B cell (primary cell): ENCODE measurements around the gene ODF2. TPM values are rescaled to one million over a fixed set of nuclear protein-coding genes. Genes with fewer than 3 reads are reported as not detected.

ENCODE experiments used
- ATAC-seq: fragments of 200-7000 bp; cut with Tn5 transposase; one replicate; pipeline ENCODE4 v1.10.0; 2021; ENCODE audit warnings: low read depth, mild to moderate bottlenecking, moderate number of reproducible peaks, moderate library complexity
- CTCF ChIA-PET: fragments of 350-600 bp; sonication (Branson Sonifier 250); formaldehyde crosslinking; loops from one replicate; lab custom pipeline; 2021; ENCODE audit warnings: antibody characterized with exemption, inconsistent platforms; lab: Charles Lee
- POLR2A ChIA-PET: fragments of 350-600 bp; sonication (Branson Sonifier 250); formaldehyde crosslinking; loops from one replicate; lab custom pipeline; 2021; ENCODE audit warnings: antibody characterized with exemption; lab: Charles Lee
- DNase-seq: peaks from one replicate; pipeline ENCODE4 v3.0.0; 2013
- H2AFZ ChIP-seq: 2 replicates; pipeline ENCODE4 v1.6.1; 2012; ENCODE audit warnings: mild to moderate bottlenecking, low read depth, low read length; ENCODE audit not compliant: insufficient read depth, poor library complexity, severe bottlenecking
- H3K27ac ChIP-seq, 2 donors: 1 replicate in 1 of 2; 2 replicates in 1 of 2; pipeline ENCODE4 v1.5.1; 2012 to 2013; ENCODE audit warnings: low read length in 2 of 2, mild to moderate bottlenecking in 2 of 2, moderate library complexity in 1 of 2
- H3K27me3 ChIP-seq, 4 experiments: fragments of 200-600 bp in 1 of 4; sonication (generic) in 1 of 4; replicated peaks in 1 of 4; 1 replicate in 2 of 4; 2 replicates in 2 of 4; pipeline versions ENCODE4 v1.6.1 to v1.7.0; 2013 to 2016; ENCODE audit warnings: low read length in 3 of 4, mild to moderate bottlenecking in 2 of 4, mixed read lengths in 1 of 4, moderate library complexity in 1 of 4; ENCODE audit not compliant: insufficient read depth in 4 of 4, control insufficient read depth in 3 of 4; ENCODE audit errors: control extremely low read depth in 1 of 4
- H3K36me3 ChIP-seq, 2 experiments: replicated peaks in 1 of 2; 1 replicate in 1 of 2; 2 replicates in 1 of 2; pipeline versions ENCODE4 v1.6.1 to v1.7.1; 2013; ENCODE audit warnings: low read length in 1 of 2; ENCODE audit not compliant: insufficient read depth in 2 of 2, control insufficient read depth in 1 of 2; ENCODE audit errors: control extremely low read depth in 1 of 2, extremely low read depth in 1 of 2
- H3K4me1 ChIP-seq, 2 donors: fragments of 200-600 bp in 1 of 2; sonication (generic) in 1 of 2; 1 replicate in 1 of 2; 2 replicates in 1 of 2; pipeline versions ENCODE4 v1.5.1 to v1.6.1; 2013 to 2017; ENCODE audit warnings: low read length in 2 of 2; ENCODE audit not compliant: control insufficient read depth in 2 of 2, insufficient read depth in 2 of 2
- H3K4me2 ChIP-seq: replicated peaks from 2 replicates; pipeline ENCODE3; 2012; ENCODE audit warnings: mild to moderate bottlenecking, low read depth, low read length; ENCODE audit not compliant: poor library complexity, severe bottlenecking
- H3K4me3 ChIP-seq, 5 experiments: fragments of 200-600 bp in 1 of 5; sonication (generic) in 1 of 5; 1 replicate in 3 of 5; 2 replicates in 2 of 5; pipeline versions ENCODE4 v1.5.1 to v1.7.0; 2011 to 2016; ENCODE audit warnings: low read length in 4 of 5, mild to moderate bottlenecking in 4 of 5, low read depth in 2 of 5, control low read depth in 1 of 5, moderate library complexity in 1 of 5; ENCODE audit not compliant: insufficient read depth in 1 of 5; ENCODE audit errors: control extremely low read depth in 1 of 5, extremely low read depth in 1 of 5
- H3K79me2 ChIP-seq: fragments of 200-600 bp; sonication (generic); one replicate; pipeline ENCODE4 v1.6.0; 2016; ENCODE audit warnings: low read length; ENCODE audit not compliant: control insufficient read depth, insufficient read depth
- H3K9ac ChIP-seq: fragments of 200-600 bp; sonication (generic); 2 replicates; pipeline ENCODE4 v1.6.1; 2017; ENCODE audit warnings: mild to moderate bottlenecking, low read length, moderate library complexity
- H3K9me3 ChIP-seq, 3 donors: one replicate each; pipeline versions ENCODE4 v1.6.1 to v1.7.1; 2013; ENCODE audit warnings: low read length in 2 of 3; ENCODE audit not compliant: control insufficient read depth in 2 of 3, insufficient read depth in 1 of 3; ENCODE audit errors: control extremely low read depth in 1 of 3
- H4K20me1 ChIP-seq: 2 replicates; pipeline ENCODE4 v1.6.0; 2012; ENCODE audit warnings: mild to moderate bottlenecking, low read length; ENCODE audit not compliant: insufficient read depth, control insufficient read depth, poor library complexity, severe bottlenecking
- H3K27ac Mint-ChIP-seq: one replicate; pipeline ENCODE4 v1.8.0; 2021; ENCODE audit warnings: mixed read lengths
- H3K27me3 Mint-ChIP-seq: one replicate; pipeline ENCODE4 v1.8.0; 2021; ENCODE audit warnings: mixed read lengths
- H3K4me1 Mint-ChIP-seq: one replicate; pipeline ENCODE4 v1.8.0; 2021; ENCODE audit warnings: mixed read lengths
- H3K4me3 Mint-ChIP-seq: one replicate; pipeline ENCODE4 v1.8.0; 2021; ENCODE audit warnings: mixed read lengths
- H3K9me3 Mint-ChIP-seq: one replicate; pipeline ENCODE4 v1.8.0; 2022; ENCODE audit warnings: mixed read lengths; ENCODE audit not compliant: insufficient read depth
- CTCF ChIP-seq: fragments of 200-600 bp; IDR thresholded peaks from one replicate; pipeline ENCODE4 v1.8.0; 2022; ENCODE audit warnings: antibody characterized with exemption, mild to moderate bottlenecking
- EZH2 ChIP-seq: IDR thresholded peaks from 2 replicates; pipeline ENCODE4 v1.6.1; 2012; ENCODE audit warnings: borderline replicate concordance, low read depth, mild to moderate bottlenecking, moderate library complexity, low read length; ENCODE audit not compliant: insufficient read depth, poor library complexity, severe bottlenecking
- WGBS: methylation state at CpG from one replicate; pipeline ENCODE4 v1.1.5; 2013; ENCODE audit warnings: missing lambda C conversion rate; ENCODE audit not compliant: insufficient coverage; 5-methylcytosine and 5-hydroxymethylcytosine counted together
- intact Hi-C: fragments of 100-400 bp; cut with micrococcal nuclease; formaldehyde crosslinking; loops from one replicate; pipeline ENCODE4 v1.10.0; 2022
- polyA plus RNA-seq: library from polyadenylated mRNA; depleted of rRNA; stranded (reverse); fragments of >200 nt; gene quantifications from 2 replicates; pipeline ENCODE4 v1.2.3, GENCODE V29; 2012
- total RNA-seq, 2 donors: library from RNA; stranded (reverse); fragments of 120-200 nt in 1 of 2; gene quantifications; 1 replicate in 1 of 2; 2 replicates in 1 of 2; pipeline versions ENCODE4 v1.2.3 to v1.2.4, GENCODE V29; 2013 to 2022

Gene ODF2
- total and polyA plus RNA-seq, 2 donors (not counting 1 experiment from before 2014, with no cell fraction given), result 30.1 to 42.9 TPM

GRCh38 chr9:128459011-128459410 lies 3.2 kb downstream of the ODF2 start:
- no peak overlapping the region for H3K4me2 ChIP-seq
- POLR2A ChIA-PET, result no interaction called here
- intact Hi-C loops, result loop anchor here (5.0 kb wide), 2 partner anchors 228 to 423 kb away; partner anchors contain the start of genes KYAT1, LRRC8A and SET
- no peak overlapping the region for H2AFZ ChIP-seq
- peaks cover 35% of the 10 kb centered on the region for H3K79me2 ChIP-seq
- CTCF ChIA-PET, result no interaction called here
- 93% methylated on average over 3 of the region's 3 CpGs for whole genome bisulfite sequencing
- H3K4me3 ChIP-seq, result no peak overlapping the region
- DNase-seq (no peak), ATAC-seq (no peak)
- peaks cover 8 to 13% of the 10 kb centered on the region in 2 donors for H3K4me1 ChIP-seq
- H3K36me3 ChIP-seq, result peaks cover 7 to 30% of the 10 kb centered on the region in 2 experiments
- H3K9ac ChIP-seq, result no peak overlapping the region
- no peaks in the 10 kb centered on the region for H3K27me3 Mint-ChIP-seq
- H4K20me1 ChIP-seq, result peaks cover 22% of the 10 kb centered on the region
- H3K9me3 ChIP-seq, result no peaks in the 10 kb centered on the region
- no peak overlapping the region for H3K27ac Mint-ChIP-seq
- peaks cover 18% of the 10 kb centered on the region for H3K4me1 Mint-ChIP-seq
- TF ChIP-seq EZH2, result no peak
- no peak for TF ChIP-seq CTCF
- H3K4me3 Mint-ChIP-seq, result no peak overlapping the region
- no peak overlapping the region for H3K27ac ChIP-seq
- no peaks in the 10 kb centered on the region for H3K27me3 ChIP-seq
- H3K9me3 Mint-ChIP-seq, result no peaks in the 10 kb centered on the region

- Histone ChIP-seq H3K4me1 (no peaks in the 10 kb centered on the region), H3K4me2 (no peak overlapping the region), H3K27me3 (no peaks in the 10 kb centered on the region), H2AFZ (no peak overlapping the region), H3K36me3 (peaks cover 11 to 28% of the 10 kb centered on the region in 2 experiments), H3K27ac (no peak overlapping the region), H3K79me2 (no peaks in the 10 kb centered on the region), H3K9ac (no peak overlapping the region), H3K9me3 (no peaks in the 10 kb centered on the region), H4K20me1 (no peaks in the 10 kb centered on the region), H3K4me3 (no peak overlapping the region)
- intact Hi-C loops, result no loop called here
- Mint-ChIP-seq H3K9me3 (no peaks in the 10 kb centered on the region), H3K4me3 (no peak overlapping the region), H3K27me3 (no peaks in the 10 kb centered on the region), H3K4me1 (no peaks in the 10 kb centered on the region), H3K27ac (no peak overlapping the region)
- no peak for DNase-seq
- CTCF ChIA-PET, result interaction anchor here (1.0 kb wide), 1 partner anchor 49 kb away, joined by 4 read pairs; the partner anchor contains the start of gene CERCAM
- POLR2A ChIA-PET, result no interaction called here
- ATAC-seq, result no peak
- TF ChIP-seq EZH2 (no peak), CTCF (no peak)
- WGBS, result 90% methylated on average over 7 of the region's 7 CpGs
These were observed 13.3 kb downstream of the ODF2 start for GRCh38 chr9:128469070-128469469.
